Fibroblast of lung (primary cell): ENCODE measurements around the gene EXOSC6.
"Not testable (repeated sequence)": the region's sequence is repeated elsewhere in the genome, so short reads cannot be mapped to it uniquely, and the experiment has no call there.

Experiments
- EZH2 ChIP-seq: IDR thresholded peaks from 2 replicates; pipeline ENCODE4 v1.5.1; 2012; ENCODE audit warnings: low read length, control low read depth, mild to moderate bottlenecking; ENCODE audit errors: missing control alignments
- TF ChIP-seq, protein P1 (sequence below), 2 donors: IDR thresholded peaks in 1 of 2; conservative IDR thresholded peaks in 1 of 2; 1 replicate in 1 of 2; 2 replicates in 1 of 2; pipeline ENCODE4 v1.5.1; 2011 to 2012; ENCODE audit warnings: low read length in 2 of 2, control low read depth in 1 of 2, inconsistent platforms in 1 of 2, low read depth in 1 of 2, mild to moderate bottlenecking in 1 of 2

DNA sequence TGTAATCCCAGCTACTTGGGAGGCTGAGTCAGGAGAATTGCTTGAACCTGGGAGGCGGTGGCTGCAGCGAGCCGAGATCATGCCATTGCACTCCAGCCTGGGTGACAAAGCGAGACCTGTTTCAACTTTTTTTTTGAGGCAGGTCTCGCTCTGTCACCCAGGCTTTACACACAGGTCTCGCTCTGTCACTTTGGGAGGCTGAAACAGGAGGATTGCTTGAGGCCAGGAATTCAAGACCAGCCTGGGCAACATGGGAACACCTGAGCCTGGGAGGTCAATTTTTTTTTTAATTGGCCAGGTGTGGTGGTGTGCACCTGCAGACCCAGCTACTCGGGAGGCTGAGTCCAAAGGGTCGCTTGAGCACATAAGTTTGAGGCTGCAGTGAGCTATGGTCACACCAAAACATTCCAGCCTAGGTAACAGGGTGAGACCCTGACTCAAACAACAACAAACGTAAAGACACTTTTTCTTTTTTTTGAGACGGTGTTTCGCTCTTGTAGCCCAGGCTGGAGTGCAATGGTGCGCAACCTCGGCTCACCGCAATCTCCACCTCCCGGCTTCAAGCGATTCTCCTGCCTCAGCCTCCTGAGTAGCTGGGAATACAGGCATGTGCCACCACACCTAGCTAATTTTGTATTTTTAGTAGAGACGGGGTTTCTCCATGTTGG, 35.7 kb upstream of the EXOSC6 start:
- TF ChIP-seq, protein P1, sequence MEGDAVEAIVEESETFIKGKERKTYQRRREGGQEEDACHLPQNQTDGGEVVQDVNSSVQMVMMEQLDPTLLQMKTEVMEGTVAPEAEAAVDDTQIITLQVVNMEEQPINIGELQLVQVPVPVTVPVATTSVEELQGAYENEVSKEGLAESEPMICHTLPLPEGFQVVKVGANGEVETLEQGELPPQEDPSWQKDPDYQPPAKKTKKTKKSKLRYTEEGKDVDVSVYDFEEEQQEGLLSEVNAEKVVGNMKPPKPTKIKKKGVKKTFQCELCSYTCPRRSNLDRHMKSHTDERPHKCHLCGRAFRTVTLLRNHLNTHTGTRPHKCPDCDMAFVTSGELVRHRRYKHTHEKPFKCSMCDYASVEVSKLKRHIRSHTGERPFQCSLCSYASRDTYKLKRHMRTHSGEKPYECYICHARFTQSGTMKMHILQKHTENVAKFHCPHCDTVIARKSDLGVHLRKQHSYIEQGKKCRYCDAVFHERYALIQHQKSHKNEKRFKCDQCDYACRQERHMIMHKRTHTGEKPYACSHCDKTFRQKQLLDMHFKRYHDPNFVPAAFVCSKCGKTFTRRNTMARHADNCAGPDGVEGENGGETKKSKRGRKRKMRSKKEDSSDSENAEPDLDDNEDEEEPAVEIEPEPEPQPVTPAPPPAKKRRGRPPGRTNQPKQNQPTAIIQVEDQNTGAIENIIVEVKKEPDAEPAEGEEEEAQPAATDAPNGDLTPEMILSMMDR (conservative IDR thresholded peaks at IDR 0.05 in 1 of 2, IDR thresholded peaks at IDR 0.05 in 1 of 2; ENCODE audit: low read depth in 1 of 2, low read length in 2 of 2), result not testable (repeated sequence)
- TF ChIP-seq EZH2, result not testable (repeated sequence)
